ENCODE data around the gene ITPR3.
A peak's percentile ranks its signal among the peaks of the same experiment; 100 is the strongest.

The ITPR3 gene

GRCh38 chr6:33671744-33672072 is 50.6 kb downstream of the ITPR3 start:
- DNase-seq, result no peak

DNA sequence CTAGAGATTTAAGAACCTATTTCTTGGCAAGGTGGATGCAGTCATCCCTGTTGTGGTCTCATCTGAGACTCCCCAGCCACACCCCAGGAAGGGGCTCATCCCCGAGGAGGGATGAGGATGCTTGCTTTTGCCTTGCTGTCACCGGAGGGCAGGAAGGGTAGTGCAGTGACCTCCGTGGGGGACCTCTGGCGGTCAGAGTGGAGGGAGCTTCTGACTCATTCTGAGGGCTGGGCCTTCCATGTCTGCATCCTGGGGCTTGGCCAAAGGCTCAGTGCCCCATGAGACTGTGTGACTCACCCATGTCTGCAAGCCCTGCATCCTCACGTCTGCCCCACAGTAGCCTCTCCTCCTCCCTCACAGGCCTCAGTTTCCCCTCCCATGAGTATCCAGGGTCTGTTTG is 51.7 kb downstream of the ITPR3 start:
- peak; percentile 79 for DNase-seq

DNA sequence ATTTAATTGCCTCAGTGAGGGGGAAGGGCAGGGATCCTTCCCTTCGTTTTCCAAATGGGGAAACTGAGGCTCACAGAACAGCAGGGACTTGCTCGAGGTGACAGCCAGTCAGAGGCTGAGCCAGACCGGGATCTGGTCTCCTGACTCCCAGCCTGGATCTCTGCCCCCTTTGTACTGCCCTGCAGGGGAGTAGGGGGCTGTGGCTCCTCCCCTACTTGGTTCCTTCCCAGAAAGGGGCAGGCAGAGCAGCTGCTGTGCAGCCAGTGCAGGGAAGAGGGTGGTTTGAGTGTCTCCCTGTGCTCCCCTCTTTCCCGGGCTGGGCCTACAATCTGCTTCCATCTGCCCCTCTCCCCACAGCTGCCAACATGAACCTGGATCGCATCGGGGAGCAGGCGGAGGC is 52.7 kb downstream of the ITPR3 start:
- DNase-seq, result no peak

GRCh38 chr6:33675968-33676367 is 54.8 kb downstream of the ITPR3 start:
- no peak for DNase-seq

GRCh38 chr6:33676416-33677142 is 55.5 kb downstream of the ITPR3 start:
- DNase-seq, result no peak

GRCh38 chr6:33677143-33677660 is 56.1 kb downstream of the ITPR3 start:
- no peak for DNase-seq

GRCh38 chr6:33677689-33678088 is 56.6 kb downstream of the ITPR3 start:
- no peak for DNase-seq

DNA sequence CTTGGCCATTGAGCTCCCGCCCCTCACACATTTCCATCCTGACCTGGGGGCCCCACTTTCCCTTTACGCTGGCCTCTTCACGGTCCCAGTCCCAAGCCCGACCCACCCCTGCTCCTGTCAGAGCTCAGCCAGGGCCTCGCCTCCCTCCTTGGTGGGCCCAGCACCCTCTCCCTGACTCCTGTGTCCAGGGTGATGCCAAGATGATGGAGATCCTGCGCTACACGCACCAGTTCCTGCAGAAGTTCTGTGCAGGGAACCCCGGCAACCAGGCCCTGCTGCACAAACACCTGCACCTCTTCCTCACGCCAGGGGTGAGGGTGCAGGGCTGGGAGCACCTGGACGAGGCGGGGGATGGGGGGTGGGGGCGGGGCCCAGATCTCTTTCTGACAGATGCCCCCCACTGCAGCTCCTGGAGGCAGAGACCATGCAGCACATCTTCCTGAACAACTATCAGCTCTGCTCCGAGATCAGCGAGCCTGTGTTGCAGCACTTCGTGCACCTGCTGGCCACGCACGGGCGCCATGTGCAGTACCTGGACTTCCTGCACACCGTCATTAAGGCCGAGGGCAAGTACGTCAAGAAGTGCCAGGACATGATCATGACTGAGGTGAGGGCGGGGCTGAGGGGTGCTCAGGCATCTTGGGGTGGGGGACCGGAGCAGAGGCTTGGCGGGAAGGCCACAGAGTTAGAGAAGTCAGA is 57.3 kb downstream of the ITPR3 start:
- DNase-seq, result no peak

DNA sequence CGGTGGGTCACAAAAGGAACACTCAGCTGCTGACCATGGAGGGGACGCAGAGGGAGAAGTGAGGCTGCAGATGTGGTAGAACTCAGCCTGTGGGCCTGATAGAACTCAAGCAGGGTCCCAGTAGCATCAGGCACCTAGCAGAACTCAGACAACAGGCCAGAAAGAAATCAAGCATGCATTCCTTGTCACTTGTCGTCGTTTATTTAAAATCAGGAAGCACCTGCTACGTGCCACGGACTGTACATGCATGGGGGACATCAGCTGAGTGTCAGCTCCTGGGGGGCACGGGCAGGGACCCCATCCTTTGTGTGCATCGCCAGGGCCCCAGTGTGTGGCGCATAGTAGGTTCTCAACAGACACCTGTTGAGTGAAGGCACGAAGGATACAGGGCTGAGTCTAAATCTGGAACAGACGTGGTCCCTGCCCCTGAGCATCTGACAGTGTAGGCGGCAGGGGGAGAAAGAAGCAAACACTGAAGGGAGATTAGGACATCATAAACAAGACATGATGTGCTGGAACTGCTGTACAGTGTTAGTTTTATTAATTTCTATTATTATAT is 57.9 kb downstream of the ITPR3 start:
- DNase-seq, result no peak

GRCh38 chr6:33679761-33680160 is 58.6 kb downstream of the ITPR3 start:
- no peak for DNase-seq

GRCh38 chr6:33682341-33682740 is 61.2 kb downstream of the ITPR3 start:
- no peak for DNase-seq

- DNase-seq, result no peak
Observed at GRCh38 chr6:33683051-33683571, 62.0 kb downstream of the ITPR3 start.

DNA sequence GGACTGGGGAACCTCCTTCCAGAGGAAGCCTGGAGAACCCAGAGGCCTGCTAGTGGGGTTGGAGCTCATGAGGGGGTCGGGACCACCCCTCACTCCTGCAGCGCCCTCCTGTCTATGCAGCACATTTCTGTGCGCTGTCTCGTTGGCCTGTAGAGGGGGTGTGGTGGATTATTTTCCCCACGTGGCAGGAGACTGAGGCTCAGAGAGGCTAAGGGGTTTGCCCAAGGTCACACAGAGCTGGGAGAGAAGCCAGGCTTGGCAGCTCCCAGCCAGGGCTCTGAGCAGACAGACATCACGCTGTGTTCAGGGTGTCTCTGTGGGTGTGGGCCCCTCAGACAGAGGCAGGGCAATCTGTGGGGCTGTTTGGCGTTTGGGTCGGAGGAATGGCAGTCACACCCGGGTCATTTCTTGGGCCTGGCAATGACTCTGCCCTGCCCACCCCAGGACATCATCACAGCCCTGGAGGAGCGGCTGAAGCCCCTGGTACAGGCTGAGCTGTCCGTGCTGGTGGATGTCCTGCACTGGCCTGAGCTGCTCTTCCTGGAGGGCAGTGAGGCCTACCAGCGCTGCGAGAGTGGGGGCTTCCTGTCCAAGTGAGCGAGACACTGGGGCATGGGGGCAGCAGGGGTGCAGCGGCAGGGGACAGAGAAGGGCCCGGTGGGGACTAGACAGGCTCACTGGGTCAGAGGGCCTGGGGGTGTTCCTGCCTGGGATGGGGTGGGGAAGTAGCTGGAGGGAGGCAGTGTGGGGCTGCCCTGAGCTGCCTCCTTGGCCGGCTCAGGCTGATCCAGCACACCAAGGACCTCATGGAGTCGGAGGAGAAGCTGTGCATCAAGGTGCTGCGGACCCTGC is 62.7 kb downstream of the ITPR3 start:
- no peak for DNase-seq

DNA sequence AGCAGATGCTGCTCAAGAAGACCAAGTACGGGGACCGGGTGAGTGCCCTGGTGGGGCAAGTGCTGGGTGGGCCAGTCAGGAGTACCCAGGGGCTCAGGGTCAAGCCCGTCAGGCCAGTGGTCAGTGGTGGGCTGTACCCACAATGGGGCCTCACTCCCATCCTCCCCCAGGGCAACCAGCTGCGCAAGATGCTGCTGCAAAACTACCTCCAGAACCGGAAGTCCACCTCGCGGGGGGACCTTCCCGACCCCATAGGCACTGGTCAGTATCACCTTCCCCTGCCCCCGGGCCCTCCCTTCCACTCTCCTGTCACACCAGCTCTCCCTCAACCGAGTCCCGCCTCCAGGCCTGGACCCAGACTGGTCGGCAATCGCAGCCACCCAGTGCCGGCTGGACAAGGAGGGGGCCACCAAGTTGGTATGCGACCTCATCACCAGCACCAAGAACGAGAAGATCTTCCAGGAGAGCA is 63.3 kb downstream of the ITPR3 start:
- no peak for DNase-seq

GRCh38 chr6:33684983-33685382 is 63.9 kb downstream of the ITPR3 start:
- no peak for DNase-seq

GRCh38 chr6:33685411-33686224 is 64.5 kb downstream of the ITPR3 start:
- no peak for DNase-seq

GRCh38 chr6:33686225-33686924 is 65.3 kb downstream of the ITPR3 start:
- DNase-seq, result no peak

DNA sequence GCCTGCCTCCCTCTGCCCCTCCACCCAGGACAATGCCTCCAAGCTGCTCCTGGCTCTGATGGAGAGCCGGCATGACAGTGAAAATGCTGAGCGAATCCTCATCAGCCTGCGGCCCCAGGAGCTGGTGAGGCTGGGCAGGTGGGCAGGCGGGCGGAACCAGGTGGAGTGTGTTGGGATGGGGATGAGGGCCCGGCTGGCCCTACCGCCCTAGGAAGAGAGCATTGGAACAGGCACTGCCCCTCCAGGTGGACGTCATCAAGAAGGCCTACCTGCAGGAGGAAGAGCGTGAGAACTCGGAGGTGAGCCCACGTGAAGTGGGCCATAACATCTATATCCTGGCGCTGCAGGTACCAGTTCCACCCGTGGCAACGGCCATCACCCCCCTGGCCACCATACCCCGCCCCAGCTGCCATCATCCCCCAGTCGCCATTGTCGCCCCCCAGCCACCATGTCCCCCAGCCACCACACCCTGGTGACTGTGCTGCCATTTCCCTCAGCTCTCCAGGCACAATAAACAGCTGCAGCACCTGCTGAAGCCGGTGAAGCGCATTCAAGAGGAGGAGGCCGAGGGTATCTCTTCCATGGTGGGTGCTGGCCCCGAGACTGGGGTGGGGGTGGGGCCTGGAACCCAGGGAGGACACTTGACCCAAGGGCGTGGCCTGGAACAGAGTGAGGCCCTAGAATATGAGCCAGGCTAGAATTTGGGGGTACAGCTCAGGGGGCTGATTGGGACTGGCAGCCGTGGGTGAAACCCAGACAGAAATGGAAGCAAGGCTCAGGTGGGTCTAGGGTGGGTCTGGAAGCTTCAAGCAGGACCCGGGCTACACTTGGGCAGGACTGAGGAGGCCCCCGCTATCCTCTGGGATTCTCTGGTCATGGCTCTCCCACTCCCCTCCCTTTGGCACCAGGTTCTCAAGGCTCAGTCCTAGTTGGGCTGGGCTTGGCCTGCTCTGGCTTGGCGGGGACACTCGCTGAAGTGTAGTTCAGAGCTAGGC is 66.2 kb downstream of the ITPR3 start:
- DNase-seq, result no peak

DNA sequence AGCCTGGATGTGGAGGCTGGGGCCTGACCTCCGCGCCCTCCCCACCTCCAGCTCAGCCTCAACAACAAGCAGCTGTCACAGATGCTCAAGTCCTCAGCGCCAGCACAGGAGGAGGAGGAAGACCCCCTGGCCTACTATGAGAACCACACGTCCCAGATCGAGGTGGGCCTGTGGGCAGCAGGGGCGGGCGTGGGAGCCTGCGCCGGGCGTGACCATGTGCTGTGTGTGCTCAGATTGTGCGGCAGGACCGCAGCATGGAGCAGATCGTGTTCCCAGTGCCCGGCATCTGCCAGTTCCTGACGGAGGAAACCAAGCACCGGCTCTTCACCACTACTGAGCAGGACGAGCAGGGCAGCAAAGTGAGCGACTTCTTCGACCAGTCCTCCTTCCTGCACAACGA is 66.9 kb downstream of the ITPR3 start:
- no peak for DNase-seq

Measured in femur (tissue), 1 donor.